WI38 (cell line): ENCODE results near the gene NIPSNAP3A.

ENCODE experiments used
- H3K4me3 ChIP-seq: 2 replicates; pipeline ENCODE4 v1.5.1; 2011; ENCODE audit warnings: low read depth, mild to moderate bottlenecking, control low read depth, low read length
- CTCF ChIP-seq: IDR thresholded peaks from 2 replicates; pipeline ENCODE4 v1.5.1; 2012; ENCODE audit warnings: low read depth, mild to moderate bottlenecking, control low read depth, low read length

NIPSNAP3A gene

GRCh38 chr9:104795082-104795481, 47.6 kb downstream of the NIPSNAP3A start:
- TF ChIP-seq CTCF, result no peak
- H3K4me3 ChIP-seq, result no peak overlapping the region

DNA sequence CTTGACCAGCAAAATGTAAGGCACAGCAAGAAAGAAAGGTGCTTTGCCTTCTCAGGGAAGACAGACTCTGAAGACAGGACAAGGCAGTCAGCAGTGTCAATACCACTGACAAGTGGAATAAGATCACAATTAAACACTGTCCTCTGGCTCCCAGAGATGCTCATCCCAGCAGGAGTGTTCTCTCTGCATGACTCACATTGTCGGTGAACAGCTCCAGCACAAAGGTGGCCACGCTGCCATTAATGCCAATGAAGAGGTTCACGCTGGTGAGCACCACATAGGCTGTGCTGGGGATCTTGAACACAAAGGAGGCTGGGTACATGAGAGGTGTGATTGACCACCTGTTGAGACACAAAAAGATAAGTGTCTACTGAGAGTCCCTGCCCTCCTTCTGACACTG, 48.4 kb downstream of the NIPSNAP3A start:
- no peak overlapping the region for H3K4me3 ChIP-seq
- TF ChIP-seq CTCF, result no peak

- H3K4me3 ChIP-seq, result no peak overlapping the region
- no peak for TF ChIP-seq CTCF
Observed at GRCh38 chr9:104798209-104798995, 50.9 kb downstream of the NIPSNAP3A start.

- no peak for TF ChIP-seq CTCF
- no peak overlapping the region for H3K4me3 ChIP-seq
Observed at GRCh38 chr9:104800068-104800785, 52.7 kb downstream of the NIPSNAP3A start.

- no peak overlapping the region for H3K4me3 ChIP-seq
- no peak for TF ChIP-seq CTCF
Observed at GRCh38 chr9:104802110-104802509, 54.6 kb downstream of the NIPSNAP3A start.

GRCh38 chr9:104802906-104803305, 55.4 kb downstream of the NIPSNAP3A start:
- TF ChIP-seq CTCF, result no peak
- H3K4me3 ChIP-seq, result no peak overlapping the region

DNA sequence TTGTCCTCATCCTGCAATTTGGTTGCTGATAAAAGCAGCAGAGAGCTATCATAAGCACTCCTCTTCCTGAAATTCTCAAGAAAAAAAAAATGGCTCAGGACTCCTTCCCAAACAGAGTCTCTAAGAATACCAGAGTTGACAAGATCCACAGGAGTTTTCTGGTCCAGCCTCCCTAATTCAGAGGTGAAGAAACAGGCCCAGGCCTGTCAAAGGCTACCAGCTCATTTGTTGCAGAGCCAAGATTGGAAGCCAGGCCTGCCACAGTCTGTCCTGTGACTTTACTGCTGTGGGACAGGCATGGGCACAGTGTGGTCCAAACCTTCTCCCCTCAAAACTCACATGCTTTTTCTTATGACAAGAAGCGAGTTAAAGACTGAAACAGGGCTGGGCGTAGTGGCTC, 58.0 kb downstream of the NIPSNAP3A start:
- TF ChIP-seq CTCF, result no peak
- no peak overlapping the region for H3K4me3 ChIP-seq
